ENCODE data around the gene CFAP74. TPM values are rescaled to one million over a fixed set of nuclear protein-coding genes. Genes with fewer than 3 reads are reported as not detected.

The CFAP74 gene
- total and polyA plus RNA-seq, 8 donors: 0.23 to 4.7 (median 2.8) TPM

DNA sequence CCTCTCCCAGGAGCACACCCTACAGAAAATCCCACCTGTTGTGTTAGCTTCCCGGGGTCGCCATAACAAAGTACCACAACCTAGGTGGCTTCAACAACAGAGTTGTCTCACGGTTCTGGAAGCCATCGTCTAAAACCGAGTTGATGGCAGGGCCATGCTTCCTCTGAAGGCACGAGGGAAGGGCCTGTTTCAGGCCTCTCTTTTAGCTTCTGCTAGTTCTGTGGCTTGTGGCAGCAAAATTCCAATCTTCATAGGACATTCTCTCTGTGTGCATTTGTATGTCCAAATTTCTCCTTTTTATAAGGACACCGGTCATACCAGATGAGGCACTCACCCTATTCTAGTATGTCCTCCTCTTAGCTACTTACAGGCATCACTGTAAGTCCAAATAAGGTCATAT, 3.2 kb downstream of the CFAP74 start:
- intact Hi-C loops (cut with DNase I): no loop called here
- H3K27me3 ChIP-seq: peaks cover 15 to 57% of the 10 kb centered on the region in 2 donors
- no peak overlapping the region for H3K27ac ChIP-seq
- H3K4me3 ChIP-seq: no peak overlapping the region
- no peaks in the 10 kb centered on the region for H3K36me3 ChIP-seq
- DNase-seq (no peak), ATAC-seq (no peak)
- no peaks in the 10 kb centered on the region for H3K9me3 ChIP-seq
- peaks cover 0 to 18% of the 10 kb centered on the region in 2 donors for H3K4me1 ChIP-seq
- TF ChIP-seq, protein P1, sequence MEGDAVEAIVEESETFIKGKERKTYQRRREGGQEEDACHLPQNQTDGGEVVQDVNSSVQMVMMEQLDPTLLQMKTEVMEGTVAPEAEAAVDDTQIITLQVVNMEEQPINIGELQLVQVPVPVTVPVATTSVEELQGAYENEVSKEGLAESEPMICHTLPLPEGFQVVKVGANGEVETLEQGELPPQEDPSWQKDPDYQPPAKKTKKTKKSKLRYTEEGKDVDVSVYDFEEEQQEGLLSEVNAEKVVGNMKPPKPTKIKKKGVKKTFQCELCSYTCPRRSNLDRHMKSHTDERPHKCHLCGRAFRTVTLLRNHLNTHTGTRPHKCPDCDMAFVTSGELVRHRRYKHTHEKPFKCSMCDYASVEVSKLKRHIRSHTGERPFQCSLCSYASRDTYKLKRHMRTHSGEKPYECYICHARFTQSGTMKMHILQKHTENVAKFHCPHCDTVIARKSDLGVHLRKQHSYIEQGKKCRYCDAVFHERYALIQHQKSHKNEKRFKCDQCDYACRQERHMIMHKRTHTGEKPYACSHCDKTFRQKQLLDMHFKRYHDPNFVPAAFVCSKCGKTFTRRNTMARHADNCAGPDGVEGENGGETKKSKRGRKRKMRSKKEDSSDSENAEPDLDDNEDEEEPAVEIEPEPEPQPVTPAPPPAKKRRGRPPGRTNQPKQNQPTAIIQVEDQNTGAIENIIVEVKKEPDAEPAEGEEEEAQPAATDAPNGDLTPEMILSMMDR (IDR thresholded peaks at IDR 0.05): no peak

DNA sequence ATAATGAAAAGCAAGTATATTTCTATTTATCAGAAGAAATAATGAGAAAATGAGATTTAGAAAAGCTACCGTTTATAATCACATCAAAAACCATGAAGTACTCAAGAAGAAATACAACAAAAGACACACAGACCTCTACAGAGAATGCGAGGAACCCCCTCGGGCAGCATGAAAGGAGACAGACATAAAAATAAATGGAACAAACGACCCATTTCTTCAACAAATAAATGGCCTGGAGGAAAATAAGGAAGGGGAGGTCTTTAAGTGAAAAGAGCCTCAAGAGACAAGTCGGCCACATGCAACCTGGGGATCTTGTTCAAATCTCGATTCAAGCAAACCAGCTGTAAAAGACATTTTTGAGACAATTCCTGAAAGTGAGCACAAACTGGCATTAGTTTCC, 6.0 kb downstream of the CFAP74 start:
- Histone ChIP-seq H3K27me3 (peaks cover 2 to 28% of the 10 kb centered on the region in 2 donors), H3K4me1 (peaks cover 0 to 15% of the 10 kb centered on the region in 2 donors), H3K9me3 (no peaks in the 10 kb centered on the region), H3K4me3 (no peak overlapping the region), H3K27ac (no peak overlapping the region), H3K36me3 (no peaks in the 10 kb centered on the region)
- ATAC-seq (no peak), DNase-seq (no peak)
- intact Hi-C loops (cut with DNase I): no loop called here
- TF ChIP-seq, protein P1 (IDR thresholded peaks at IDR 0.05): no peak

DNA sequence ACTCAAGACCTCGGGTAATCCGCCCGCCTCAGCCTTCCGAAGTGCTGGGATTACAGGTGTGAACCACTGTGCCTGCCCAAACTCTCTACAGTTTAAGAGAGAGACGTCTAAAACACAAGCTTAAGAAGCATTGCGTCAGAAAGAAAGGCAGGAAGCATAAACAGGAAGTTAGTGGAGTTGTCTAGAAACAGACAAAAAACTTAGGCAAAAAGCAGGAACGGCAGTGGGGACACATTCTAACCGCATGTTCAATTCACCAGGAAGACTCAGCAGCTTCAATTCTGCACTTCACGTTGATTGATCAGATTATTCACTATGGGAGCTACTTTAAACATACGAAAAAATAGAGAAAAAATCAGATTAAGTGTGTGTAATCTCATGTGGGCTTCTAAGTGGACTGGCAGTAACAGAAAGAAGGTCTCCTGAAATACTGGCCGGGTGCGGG, 7.4 kb downstream of the CFAP74 start:
- DNase-seq: no peak
- Histone ChIP-seq H3K9me3 (no peaks in the 10 kb centered on the region), H3K36me3 (no peaks in the 10 kb centered on the region), H3K27me3 (peaks cover 0 to 21% of the 10 kb centered on the region in 2 donors), H3K4me1 (peaks cover 0 to 15% of the 10 kb centered on the region in 2 donors), H3K4me3 (no peak overlapping the region), H3K27ac (peak overlapping the region in 1 of 2 donors; percentile 61)
- peak; percentile 54 for ATAC-seq
- TF ChIP-seq, protein P1 (IDR thresholded peaks at IDR 0.05): no peak
- intact Hi-C loops (cut with DNase I): no loop called here

DNA sequence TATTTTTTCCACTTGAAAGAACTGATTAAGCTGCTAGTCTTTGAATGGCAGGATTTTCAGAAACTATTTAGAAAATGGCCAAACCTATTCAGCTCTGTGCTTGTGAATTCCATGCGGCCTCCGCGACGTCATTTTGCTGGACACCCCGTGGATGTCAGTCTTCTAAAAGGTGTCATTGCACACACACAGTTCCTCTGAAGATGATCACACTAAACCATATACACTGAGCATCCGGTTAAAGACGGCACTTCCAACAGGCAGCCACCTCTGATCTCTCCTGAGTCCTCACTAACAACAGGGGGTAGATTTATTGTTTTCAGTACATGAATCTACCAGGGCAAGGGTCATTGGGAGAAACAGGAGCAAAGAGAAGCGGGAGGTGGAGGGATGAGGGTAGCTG, 9.1 kb downstream of the CFAP74 start:
- Histone ChIP-seq H3K9me3 (no peaks in the 10 kb centered on the region), H3K4me1 (peaks cover 0 to 15% of the 10 kb centered on the region in 2 donors), H3K36me3 (no peaks in the 10 kb centered on the region), H3K27me3 (peaks cover 0 to 11% of the 10 kb centered on the region in 2 donors), H3K27ac (no peak overlapping the region), H3K4me3 (no peak overlapping the region)
- ATAC-seq (no peak), DNase-seq (no peak)
- intact Hi-C loops (cut with DNase I): no loop called here
- TF ChIP-seq, protein P1 (IDR thresholded peaks at IDR 0.05): no peak

DNA sequence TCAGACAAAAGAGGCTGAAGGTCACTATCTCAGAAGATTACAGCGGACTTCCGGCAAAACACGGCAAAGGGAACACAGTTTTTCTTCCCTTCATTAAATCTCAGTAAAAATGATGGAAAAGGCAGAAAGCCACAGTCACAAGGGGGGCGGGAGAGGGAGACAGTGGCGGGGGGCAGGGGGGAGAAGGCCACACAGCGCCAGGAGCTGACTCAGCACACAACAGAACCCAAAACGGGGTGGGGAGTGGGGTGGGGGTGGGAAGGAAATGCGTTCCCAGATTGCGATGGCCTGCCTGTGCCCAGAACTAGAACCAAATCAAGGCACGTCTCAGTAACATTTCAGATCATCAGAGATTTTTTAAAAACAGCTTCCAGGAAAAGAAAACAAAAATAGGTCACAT, 13.4 kb downstream of the CFAP74 start:
- peak; percentile 67 for ATAC-seq
- peak in 2 of 4 donors; percentile 84 to 93 for DNase-seq
- TF ChIP-seq, protein P1 (IDR thresholded peaks at IDR 0.05): no peak
- Histone ChIP-seq H3K4me3 (no peak overlapping the region), H3K27me3 (peaks cover 0 to 51% of the 10 kb centered on the region in 2 donors), H3K4me1 (no peaks in the 10 kb centered on the region), H3K27ac (peak overlapping the region in 1 of 2 donors; percentile 65), H3K36me3 (no peaks in the 10 kb centered on the region), H3K9me3 (no peaks in the 10 kb centered on the region)
- intact Hi-C loops (cut with DNase I): no loop called here
